ENCODE measurements around the gene TBRG4.
A peak's percentile ranks its signal among the peaks of the same experiment; 100 is the strongest.

TBRG4 gene

DNA sequence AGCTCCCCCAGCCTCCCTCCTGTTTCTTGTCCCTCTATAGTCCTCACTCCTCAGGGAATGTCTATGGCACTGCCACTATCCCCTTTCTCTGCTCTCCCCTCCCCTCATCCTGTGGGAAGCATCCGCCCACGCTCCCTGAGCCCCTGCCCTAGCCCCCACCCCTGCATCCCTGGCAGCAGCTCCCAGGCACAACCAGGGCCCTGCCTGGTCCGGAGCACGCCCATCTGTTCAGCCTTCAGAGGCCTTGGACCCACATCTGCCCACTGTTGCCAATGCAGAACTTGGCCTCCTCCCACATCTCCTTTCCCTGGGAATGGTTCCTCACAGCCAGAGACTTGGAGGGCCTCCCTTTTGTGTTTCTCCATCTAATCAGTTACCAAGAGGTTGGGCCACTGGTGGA lies 20.4 kb upstream of the TBRG4 start:
- TF ChIP-seq Cebpa-rat (IDR thresholded peaks at IDR 0.05) = no peak
- Histone ChIP-seq H3K9ac (no peak overlapping the region), H3K4me3 (no peak overlapping the region), H3K4me2 (no peak overlapping the region), H3K27ac (no peak overlapping the region), H3K4me1 (peaks cover 2% of the 10 kb centered on the region), H3K36me3 (no peaks in the 10 kb centered on the region), H3K9me3 (no peaks in the 10 kb centered on the region), H3K27me3 (no peaks in the 10 kb centered on the region), H4K20me1 (no peaks in the 10 kb centered on the region)

DNA sequence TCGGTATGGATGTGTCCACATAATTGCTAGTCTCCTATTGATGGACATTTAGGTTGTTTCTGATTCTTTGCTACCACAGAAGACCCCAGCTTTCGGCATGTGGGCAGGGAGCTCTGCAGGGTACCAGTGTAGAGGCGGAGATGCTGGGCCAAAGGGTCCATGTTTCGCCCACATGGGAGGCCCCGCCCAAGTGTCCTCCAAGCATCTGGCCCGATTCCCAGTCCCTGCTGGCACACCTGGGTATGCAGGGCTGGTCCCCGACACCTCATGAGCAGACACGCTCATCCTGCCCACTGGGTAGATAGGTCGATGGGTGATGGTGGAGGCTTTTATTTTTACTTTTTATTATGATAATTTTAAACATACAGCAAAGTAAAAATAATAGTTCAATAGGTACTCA lies 19.4 kb upstream of the TBRG4 start:
- Histone ChIP-seq H3K27ac (no peak overlapping the region), H3K9me3 (no peaks in the 10 kb centered on the region)
- TF ChIP-seq Cebpa-rat (IDR thresholded peaks at IDR 0.05) = no peak

DNA sequence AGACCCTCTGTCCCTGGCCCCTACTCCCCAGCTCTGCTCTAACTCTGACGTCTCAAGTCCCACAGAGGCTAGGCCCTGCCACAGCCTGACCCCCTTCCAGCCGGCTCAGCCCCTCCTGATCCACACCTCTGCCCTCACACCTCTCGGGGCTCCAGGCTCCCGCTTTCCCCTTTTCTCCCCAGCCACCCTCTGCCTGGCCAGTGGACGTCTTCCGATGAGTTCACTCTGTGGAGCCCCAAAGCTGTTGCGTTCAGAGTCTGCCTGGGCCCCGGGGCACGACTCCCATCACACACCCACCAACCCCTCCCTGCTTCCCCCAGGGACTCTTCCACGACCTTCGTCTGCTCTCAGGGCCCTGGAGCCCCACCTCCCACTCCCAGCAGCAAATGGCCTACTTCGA lies 18.4 kb upstream of the TBRG4 start:
- no peak overlapping the region for H3K4me2 ChIP-seq
- H3K36me3 ChIP-seq = no peaks in the 10 kb centered on the region
- H3K9me3 ChIP-seq = no peaks in the 10 kb centered on the region
- H3K27me3 ChIP-seq = no peaks in the 10 kb centered on the region
- peaks cover 20% of the 10 kb centered on the region for H3K4me1 ChIP-seq
- H3K9ac ChIP-seq = no peak overlapping the region
- H3K4me3 ChIP-seq = no peak overlapping the region
- TF ChIP-seq Cebpa-rat (IDR thresholded peaks at IDR 0.05) = no peak
- H4K20me1 ChIP-seq = no peaks in the 10 kb centered on the region
- H3K27ac ChIP-seq = no peak overlapping the region

More for the DNA sequence above, 19.4 kb upstream of the TBRG4 start:
- peaks cover 11% of the 10 kb centered on the region for H3K4me1 ChIP-seq
- no peaks in the 10 kb centered on the region for H3K27me3 ChIP-seq
- no peaks in the 10 kb centered on the region for H4K20me1 ChIP-seq
- H3K4me3 ChIP-seq = no peak overlapping the region
- H3K4me2 ChIP-seq = no peak overlapping the region
- no peak overlapping the region for H3K9ac ChIP-seq
- no peaks in the 10 kb centered on the region for H3K36me3 ChIP-seq

DNA sequence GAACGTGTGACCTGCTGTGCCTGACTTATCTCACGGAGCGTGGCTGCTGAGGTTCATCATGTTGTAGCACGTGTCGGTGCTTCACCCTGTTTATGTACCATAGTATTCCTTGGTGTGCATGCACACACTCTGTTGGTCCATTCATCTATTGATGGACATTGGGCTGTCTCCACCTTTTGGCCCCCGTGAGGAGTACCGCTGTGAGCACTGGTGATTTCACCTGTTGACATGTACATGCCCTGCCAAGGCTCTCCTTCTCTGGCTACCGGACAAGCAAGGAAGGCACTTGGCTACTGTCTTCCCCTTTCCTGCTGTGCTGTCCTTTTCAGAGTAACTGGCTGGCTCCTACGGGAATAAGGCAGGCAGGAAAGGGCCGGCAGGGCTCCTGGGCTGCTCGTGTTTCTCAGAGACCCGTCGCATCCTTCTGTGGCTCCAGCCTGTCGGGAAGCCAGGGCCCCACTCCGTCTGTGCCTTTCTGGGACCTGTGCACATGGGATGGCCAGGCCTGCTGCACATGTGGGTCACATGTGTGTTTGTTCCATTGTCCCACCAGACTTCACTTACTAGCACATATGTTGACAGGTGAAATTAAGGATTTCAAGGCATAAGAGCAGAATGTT lies 17.8 kb upstream of the TBRG4 start:
- no peaks in the 10 kb centered on the region for H3K27me3 ChIP-seq
- peaks cover 22% of the 10 kb centered on the region for H3K4me1 ChIP-seq
- no peaks in the 10 kb centered on the region for H3K9me3 ChIP-seq
- H3K27ac ChIP-seq = no peak overlapping the region
- H3K9ac ChIP-seq = no peak overlapping the region
- H3K4me3 ChIP-seq = no peak overlapping the region
- H4K20me1 ChIP-seq = no peaks in the 10 kb centered on the region
- no peaks in the 10 kb centered on the region for H3K36me3 ChIP-seq
- TF ChIP-seq Cebpa-rat (IDR thresholded peaks at IDR 0.05) = no peak
- H3K4me2 ChIP-seq = no peak overlapping the region

DNA sequence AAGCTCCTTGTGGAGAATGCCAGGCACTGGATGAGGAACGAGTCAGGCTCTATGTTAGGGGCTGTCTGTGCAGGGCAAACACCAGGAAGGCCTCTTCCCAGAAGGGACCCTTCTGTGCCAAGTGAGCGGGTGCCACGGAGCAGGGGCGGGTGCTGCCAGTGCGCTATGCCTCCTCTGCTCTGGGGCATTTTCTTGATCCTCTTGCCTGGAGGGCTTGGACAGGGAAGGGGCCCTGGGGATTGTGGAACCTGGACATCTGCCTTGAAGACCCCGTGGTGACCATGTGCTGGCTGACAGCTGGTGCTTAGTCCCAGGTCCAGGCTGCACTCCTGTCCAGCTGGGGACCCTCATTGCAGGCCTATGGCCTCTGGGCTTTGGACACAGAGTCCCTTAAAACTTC lies 15.4 kb upstream of the TBRG4 start:
- TF ChIP-seq Cebpa-rat (IDR thresholded peaks at IDR 0.05) = no peak
- Histone ChIP-seq H3K4me2 (no peak overlapping the region), H3K9ac (no peak overlapping the region)

DNA sequence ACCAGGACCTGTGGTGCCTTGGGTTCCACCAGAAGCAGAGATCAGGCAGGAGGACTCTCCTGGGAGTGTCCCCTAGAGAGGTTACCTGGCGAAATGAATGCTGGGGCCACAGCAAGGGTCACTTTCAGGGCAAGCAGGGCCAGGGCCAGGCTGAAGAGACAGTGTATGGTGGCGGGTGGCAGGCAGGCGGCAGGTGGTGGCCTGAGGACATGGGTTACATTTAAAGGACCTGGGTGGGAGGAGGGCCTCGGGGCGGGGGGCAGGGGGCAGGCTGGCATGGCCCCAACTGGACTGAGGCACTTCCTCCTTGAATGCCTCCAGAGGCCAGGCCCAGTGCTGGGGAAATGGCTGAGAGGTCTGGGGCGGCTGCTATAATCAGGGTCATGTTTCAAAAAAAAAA lies 14.7 kb upstream of the TBRG4 start:
- H3K4me1 ChIP-seq = peaks cover 30% of the 10 kb centered on the region
- peak overlapping the region; percentile 44; the same call in 1 of the 2 replicates for H3K27ac ChIP-seq
- H3K4me3 ChIP-seq = no peak overlapping the region
- no peaks in the 10 kb centered on the region for H3K36me3 ChIP-seq
- H3K27me3 ChIP-seq = no peaks in the 10 kb centered on the region
- no peak overlapping the region for H3K9ac ChIP-seq
- no peaks in the 10 kb centered on the region for H4K20me1 ChIP-seq
- H3K4me2 ChIP-seq = peak overlapping the region; percentile 12; the same call in 1 of the 2 replicates
- H3K9me3 ChIP-seq = no peaks in the 10 kb centered on the region
- no peak for TF ChIP-seq Cebpa-rat (IDR thresholded peaks at IDR 0.05)

More for the DNA sequence above, 15.4 kb upstream of the TBRG4 start:
- no peak overlapping the region for H3K4me3 ChIP-seq
- no peaks in the 10 kb centered on the region for H4K20me1 ChIP-seq
- H3K36me3 ChIP-seq = no peaks in the 10 kb centered on the region
- H3K27ac ChIP-seq = no peak overlapping the region
- no peaks in the 10 kb centered on the region for H3K9me3 ChIP-seq
- peaks cover 30% of the 10 kb centered on the region for H3K4me1 ChIP-seq
- H3K27me3 ChIP-seq = no peaks in the 10 kb centered on the region

DNA sequence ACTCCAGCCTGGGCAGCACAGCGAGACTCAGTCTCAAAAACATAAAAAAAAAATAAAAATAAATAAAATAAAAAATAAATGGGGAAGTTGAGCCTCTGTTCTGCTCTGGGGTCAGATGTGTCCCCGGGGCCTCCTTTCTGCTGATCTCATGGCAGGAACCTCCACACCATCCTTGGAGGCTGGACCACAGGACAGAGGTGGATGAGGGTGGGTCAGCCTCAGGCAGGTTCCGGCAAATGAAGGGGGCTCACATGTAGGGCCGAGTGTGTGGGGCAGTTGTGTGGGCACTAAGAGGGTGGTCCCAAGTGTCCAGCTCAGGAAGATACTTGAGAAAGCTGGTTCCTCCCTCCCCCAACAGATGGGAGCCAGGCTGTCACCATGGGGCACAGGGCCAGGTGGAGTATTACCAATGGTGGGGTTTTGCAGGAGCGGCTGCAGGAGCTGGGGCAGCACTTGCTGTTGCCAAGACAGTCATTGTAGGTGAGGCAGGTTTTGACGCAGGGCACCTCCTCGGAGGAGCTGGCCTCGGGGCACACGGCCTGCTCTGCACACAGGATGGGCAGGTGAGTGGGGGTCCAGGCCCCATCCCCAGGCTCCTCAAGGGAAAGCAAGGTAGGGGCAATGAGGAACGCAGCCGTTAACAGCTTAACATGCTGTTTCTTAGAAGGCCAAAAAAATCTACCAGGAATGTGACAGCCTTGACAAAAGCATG lies 13.9 kb upstream of the TBRG4 start:
- H3K9ac ChIP-seq = 0 out of 2 replicates have a peak overlapping the region, but pooled peaks have one; percentile 7
- no peaks in the 10 kb centered on the region for H3K9me3 ChIP-seq
- H3K4me2 ChIP-seq = peak overlapping the region; percentile 12; the same call in 1 of the 2 replicates
- TF ChIP-seq Cebpa-rat (IDR thresholded peaks at IDR 0.05) = no peak
- no peaks in the 10 kb centered on the region for H3K36me3 ChIP-seq
- H4K20me1 ChIP-seq = no peaks in the 10 kb centered on the region
- H3K27me3 ChIP-seq = no peaks in the 10 kb centered on the region
- H3K4me3 ChIP-seq = no peak overlapping the region
- peaks cover 30% of the 10 kb centered on the region for H3K4me1 ChIP-seq
- peak overlapping the region; percentile 44; the same call in 1 of the 2 replicates for H3K27ac ChIP-seq

DNA sequence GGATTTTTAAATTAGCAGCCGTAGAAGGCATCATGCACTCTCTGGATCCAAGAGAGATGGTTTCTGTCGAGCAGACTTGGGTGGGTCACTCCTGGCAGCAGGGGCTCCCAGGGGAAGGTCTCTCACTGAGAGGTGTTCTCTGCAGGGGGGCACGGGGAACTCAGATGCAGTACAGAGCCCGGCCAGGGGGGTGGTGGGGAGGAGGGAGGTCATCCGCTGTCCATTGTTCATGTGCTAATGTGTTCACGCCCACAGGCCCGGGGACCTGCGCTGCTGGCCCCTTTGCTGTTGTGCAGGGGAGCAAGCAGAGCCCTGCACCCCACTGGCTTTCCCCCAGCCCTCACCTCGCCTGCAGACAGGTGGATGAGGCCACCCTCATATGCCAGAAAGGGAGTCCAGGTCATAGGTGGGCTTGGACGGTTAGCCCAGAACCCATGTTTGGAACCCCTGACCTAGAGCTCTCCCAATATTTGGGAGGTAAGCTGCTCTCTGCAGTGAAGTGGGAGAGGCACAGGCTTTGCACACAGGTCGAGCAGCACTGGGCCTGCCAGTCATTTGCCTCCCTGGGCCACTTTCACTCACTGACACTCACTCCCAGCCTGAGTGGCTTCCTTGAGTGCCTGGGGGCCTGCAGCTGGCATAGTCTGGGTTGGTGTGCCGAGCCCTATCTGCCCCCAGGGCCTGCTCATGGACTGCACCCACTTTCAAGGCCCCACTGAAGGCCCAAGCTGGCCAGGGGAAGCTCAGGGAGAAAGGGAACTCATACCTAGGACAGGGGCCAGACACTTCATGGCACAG lies 12.6 kb upstream of the TBRG4 start:
- H3K9ac ChIP-seq = no peak overlapping the region
- no peak for TF ChIP-seq Cebpa-rat (IDR thresholded peaks at IDR 0.05)
- no peak overlapping the region for H3K27ac ChIP-seq
- no peaks in the 10 kb centered on the region for H3K27me3 ChIP-seq
- H3K4me1 ChIP-seq = peaks cover 34% of the 10 kb centered on the region
- H3K4me3 ChIP-seq = no peak overlapping the region
- H4K20me1 ChIP-seq = no peaks in the 10 kb centered on the region
- no peaks in the 10 kb centered on the region for H3K9me3 ChIP-seq
- H3K4me2 ChIP-seq = no peak overlapping the region
- H3K36me3 ChIP-seq = no peaks in the 10 kb centered on the region

DNA sequence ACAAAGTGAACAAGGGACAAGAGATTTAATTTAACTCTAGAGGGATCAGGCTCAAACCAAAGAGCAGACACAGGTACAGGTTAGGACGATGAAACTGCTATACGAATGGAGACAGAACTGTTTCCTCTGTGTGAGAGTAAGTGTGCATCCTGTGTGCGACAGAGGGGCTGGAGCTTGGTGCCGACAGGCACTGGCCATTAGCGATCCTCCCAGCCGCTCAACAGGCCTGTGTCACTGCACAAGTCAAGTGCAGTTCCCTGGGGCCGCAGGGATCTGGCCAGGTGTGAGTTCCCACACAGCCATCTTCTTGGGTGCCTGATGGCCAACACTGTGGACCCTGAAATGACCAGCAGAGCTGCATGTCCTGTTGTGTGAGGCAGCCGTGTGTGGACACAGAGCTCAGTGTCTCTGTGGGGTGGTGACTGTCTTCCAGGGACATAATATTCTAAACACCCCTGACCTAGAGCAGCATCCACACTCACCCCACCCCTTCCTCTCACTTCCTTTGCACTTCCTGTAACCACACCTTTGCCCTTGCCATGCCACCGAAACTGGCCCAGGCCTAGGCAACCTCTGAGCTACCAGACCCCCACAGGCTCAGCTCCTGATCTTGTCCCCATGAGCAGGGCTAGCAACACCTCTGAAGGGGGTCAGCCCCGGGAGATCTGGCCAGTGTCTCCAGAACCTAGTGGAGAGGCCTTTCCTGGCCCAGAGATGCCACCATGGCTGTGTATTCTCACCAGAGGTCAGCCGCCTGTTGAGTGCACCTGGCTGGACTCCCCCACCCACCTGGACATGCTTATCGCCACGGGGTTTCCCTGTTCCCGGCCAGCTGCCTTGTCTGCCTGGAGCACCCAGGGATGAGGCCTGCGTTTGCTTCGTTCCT lies 11.7 kb upstream of the TBRG4 start:
- H3K9me3 ChIP-seq = no peaks in the 10 kb centered on the region
- no peaks in the 10 kb centered on the region for H3K27me3 ChIP-seq
- no peak overlapping the region for H3K4me3 ChIP-seq
- no peaks in the 10 kb centered on the region for H4K20me1 ChIP-seq
- H3K27ac ChIP-seq = no peak overlapping the region
- no peak overlapping the region for H3K9ac ChIP-seq
- no peak for TF ChIP-seq Cebpa-rat (IDR thresholded peaks at IDR 0.05)
- H3K36me3 ChIP-seq = no peaks in the 10 kb centered on the region
- peaks cover 43% of the 10 kb centered on the region for H3K4me1 ChIP-seq
- H3K4me2 ChIP-seq = no peak overlapping the region

Data from BLaER1 (cell line).